Measurements from ENCODE around the gene NUCB1.

DNA sequence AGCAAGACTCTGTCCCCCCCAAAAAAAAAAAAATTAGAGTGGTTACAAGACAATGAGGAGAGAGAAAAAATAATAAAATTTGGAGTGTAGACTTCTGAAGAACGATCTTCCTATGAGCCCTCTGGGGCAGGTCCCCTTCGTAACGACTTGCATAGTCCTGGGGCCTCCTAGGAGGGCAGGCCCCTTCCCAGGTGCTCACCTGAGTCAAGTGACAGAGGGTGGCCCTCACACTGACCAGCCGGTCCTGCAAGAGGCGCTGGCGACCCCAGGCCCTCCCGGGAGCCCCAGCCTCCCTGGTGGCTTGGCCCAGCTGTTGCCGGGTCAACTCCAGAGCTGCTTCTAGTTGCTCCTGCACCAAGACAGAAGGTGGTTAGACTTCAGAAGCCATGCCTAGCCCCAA lies 46.6 kb upstream of the NUCB1 start:
- no peak for TF ChIP-seq POLR2AphosphoS5 (IDR thresholded peaks at IDR 0.05; ENCODE audit: insufficient read depth, low read depth, low read length)
- TF ChIP-seq MAX (IDR thresholded peaks at IDR 0.05; ENCODE audit: insufficient read depth, insufficient read length), result no peak
- no peak for TF ChIP-seq GATA2 (IDR thresholded peaks at IDR 0.05; ENCODE audit: insufficient read depth, insufficient read length, low read depth, low read length)
- TF ChIP-seq EZH2 (IDR thresholded peaks at IDR 0.05; ENCODE audit: borderline replicate concordance, low read depth, low read length, severe bottlenecking), result no peak
- TF ChIP-seq, protein P1, sequence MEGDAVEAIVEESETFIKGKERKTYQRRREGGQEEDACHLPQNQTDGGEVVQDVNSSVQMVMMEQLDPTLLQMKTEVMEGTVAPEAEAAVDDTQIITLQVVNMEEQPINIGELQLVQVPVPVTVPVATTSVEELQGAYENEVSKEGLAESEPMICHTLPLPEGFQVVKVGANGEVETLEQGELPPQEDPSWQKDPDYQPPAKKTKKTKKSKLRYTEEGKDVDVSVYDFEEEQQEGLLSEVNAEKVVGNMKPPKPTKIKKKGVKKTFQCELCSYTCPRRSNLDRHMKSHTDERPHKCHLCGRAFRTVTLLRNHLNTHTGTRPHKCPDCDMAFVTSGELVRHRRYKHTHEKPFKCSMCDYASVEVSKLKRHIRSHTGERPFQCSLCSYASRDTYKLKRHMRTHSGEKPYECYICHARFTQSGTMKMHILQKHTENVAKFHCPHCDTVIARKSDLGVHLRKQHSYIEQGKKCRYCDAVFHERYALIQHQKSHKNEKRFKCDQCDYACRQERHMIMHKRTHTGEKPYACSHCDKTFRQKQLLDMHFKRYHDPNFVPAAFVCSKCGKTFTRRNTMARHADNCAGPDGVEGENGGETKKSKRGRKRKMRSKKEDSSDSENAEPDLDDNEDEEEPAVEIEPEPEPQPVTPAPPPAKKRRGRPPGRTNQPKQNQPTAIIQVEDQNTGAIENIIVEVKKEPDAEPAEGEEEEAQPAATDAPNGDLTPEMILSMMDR (IDR thresholded peaks at IDR 0.05; ENCODE audit: extremely low read depth in 1 of 2, insufficient read depth in 1 of 2, low read depth in 1 of 2, low read length in 2 of 2), result no peak

All from endothelial cell of umbilical vein (primary cell).